ENCODE data around the gene FOXN1.
"Not testable (repeated sequence)": the region's sequence is repeated elsewhere in the genome, so short reads cannot be mapped to it uniquely, and the experiment has no call there.

FOXN1 gene

GRCh38 chr17:28514561-28515002 is 8.4 kb downstream of the FOXN1 start:
- peaks cover 0 to 9% (median 0%) of the 10 kb centered on the region in 5 donors for H3K4me1 ChIP-seq (ENCODE audit: control insufficient read depth in 5 of 5, insufficient read depth in 5 of 5, low read length in 5 of 5)
- H3K27me3 ChIP-seq (ENCODE audit: control insufficient read depth in 5 of 5, insufficient read depth in 4 of 5, low read length in 5 of 5): peaks cover 20 to 27% (median 24%) of the 10 kb centered on the region in 5 donors
- no peaks in the 10 kb centered on the region for H3K36me3 ChIP-seq (ENCODE audit: control insufficient read depth in 5 of 5, insufficient read depth in 5 of 5, low read length in 5 of 5)
- no peak overlapping the region for H3K4me3 ChIP-seq (ENCODE audit: low read depth in 1 of 5, low read length in 5 of 5)
- no peak overlapping the region for H3K27ac ChIP-seq (ENCODE audit: low read depth, low read length)
- H3K9me3 ChIP-seq (ENCODE audit: control insufficient read depth in 5 of 5, low read length in 5 of 5): no peaks in the 10 kb centered on the region
- no peak overlapping the region for H3K9ac ChIP-seq (ENCODE audit: low read length in 5 of 5)

GRCh38 chr17:28515518-28515917 is 9.4 kb downstream of the FOXN1 start:
- no peak overlapping the region for H3K4me3 ChIP-seq (ENCODE audit: low read depth in 1 of 5, low read length in 5 of 5)
- H3K9ac ChIP-seq (ENCODE audit: low read length in 5 of 5): no peak overlapping the region
- H3K27ac ChIP-seq (ENCODE audit: low read depth, low read length): no peak overlapping the region
- no peaks in the 10 kb centered on the region for H3K36me3 ChIP-seq (ENCODE audit: control insufficient read depth in 5 of 5, insufficient read depth in 5 of 5, low read length in 5 of 5)
- H3K9me3 ChIP-seq (ENCODE audit: control insufficient read depth in 5 of 5, low read length in 5 of 5): no peaks in the 10 kb centered on the region
- peaks cover 0 to 1% (median 0%) of the 10 kb centered on the region in 5 donors for H3K4me1 ChIP-seq (ENCODE audit: control insufficient read depth in 5 of 5, insufficient read depth in 5 of 5, low read length in 5 of 5)
- H3K27me3 ChIP-seq (ENCODE audit: control insufficient read depth in 5 of 5, insufficient read depth in 4 of 5, low read length in 5 of 5): peaks cover 14 to 21% (median 17%) of the 10 kb centered on the region in 5 donors

- H3K4me3 ChIP-seq (ENCODE audit: low read depth in 1 of 5, low read length in 5 of 5): no peak overlapping the region
- H3K9ac ChIP-seq (ENCODE audit: low read length in 5 of 5): no peak overlapping the region
- no peaks in the 10 kb centered on the region for H3K4me1 ChIP-seq (ENCODE audit: control insufficient read depth in 5 of 5, insufficient read depth in 5 of 5, low read length in 5 of 5)
- H3K27ac ChIP-seq (ENCODE audit: low read depth, low read length): no peak overlapping the region
- H3K27me3 ChIP-seq (ENCODE audit: control insufficient read depth in 5 of 5, insufficient read depth in 4 of 5, low read length in 5 of 5): peaks cover 4 to 19% (median 10%) of the 10 kb centered on the region in 5 donors
- H3K36me3 ChIP-seq (ENCODE audit: control insufficient read depth in 5 of 5, insufficient read depth in 5 of 5, low read length in 5 of 5): no peaks in the 10 kb centered on the region
- H3K9me3 ChIP-seq (ENCODE audit: control insufficient read depth in 5 of 5, low read length in 5 of 5): no peaks in the 10 kb centered on the region
Observed at GRCh38 chr17:28518132-28518531, 12.0 kb downstream of the FOXN1 start.

- H3K9ac ChIP-seq (ENCODE audit: low read length in 5 of 5): no peak overlapping the region
- no peaks in the 10 kb centered on the region for H3K36me3 ChIP-seq (ENCODE audit: control insufficient read depth in 5 of 5, insufficient read depth in 5 of 5, low read length in 5 of 5)
- no peak overlapping the region for H3K27ac ChIP-seq (ENCODE audit: low read depth, low read length)
- no peak overlapping the region for H3K4me3 ChIP-seq (ENCODE audit: low read depth in 1 of 5, low read length in 5 of 5)
- no peaks in the 10 kb centered on the region for H3K4me1 ChIP-seq (ENCODE audit: control insufficient read depth in 5 of 5, insufficient read depth in 5 of 5, low read length in 5 of 5)
- H3K27me3 ChIP-seq (ENCODE audit: control insufficient read depth in 5 of 5, insufficient read depth in 4 of 5, low read length in 5 of 5): peaks cover 4 to 19% (median 8%) of the 10 kb centered on the region in 5 donors
- H3K9me3 ChIP-seq (ENCODE audit: control insufficient read depth in 5 of 5, low read length in 5 of 5): no peaks in the 10 kb centered on the region
Observed at GRCh38 chr17:28518578-28518977, 12.4 kb downstream of the FOXN1 start.

GRCh38 chr17:28519236-28519635 is 13.1 kb downstream of the FOXN1 start:
- Histone ChIP-seq H3K9ac (ENCODE audit: low read length in 5 of 5) (no peak overlapping the region), H3K36me3 (ENCODE audit: control insufficient read depth in 5 of 5, insufficient read depth in 5 of 5, low read length in 5 of 5) (no peaks in the 10 kb centered on the region), H3K27ac (ENCODE audit: low read depth, low read length) (no peak overlapping the region), H3K27me3 (ENCODE audit: control insufficient read depth in 5 of 5, insufficient read depth in 4 of 5, low read length in 5 of 5) (peaks cover 0 to 14% (median 4%) of the 10 kb centered on the region in 5 donors), H3K9me3 (ENCODE audit: control insufficient read depth in 5 of 5, low read length in 5 of 5) (no peaks in the 10 kb centered on the region), H3K4me3 (ENCODE audit: low read depth in 1 of 5, low read length in 5 of 5) (no peak overlapping the region), H3K4me1 (ENCODE audit: control insufficient read depth in 5 of 5, insufficient read depth in 5 of 5, low read length in 5 of 5) (no peaks in the 10 kb centered on the region)

- Histone ChIP-seq H3K4me1 (ENCODE audit: control insufficient read depth in 5 of 5, insufficient read depth in 5 of 5, low read length in 5 of 5) (no peaks in the 10 kb centered on the region), H3K27ac (ENCODE audit: low read depth, low read length) (no peak overlapping the region), H3K9me3 (ENCODE audit: control insufficient read depth in 5 of 5, low read length in 5 of 5) (no peaks in the 10 kb centered on the region), H3K36me3 (ENCODE audit: control insufficient read depth in 5 of 5, insufficient read depth in 5 of 5, low read length in 5 of 5) (no peaks in the 10 kb centered on the region), H3K9ac (ENCODE audit: low read length in 5 of 5) (no peak overlapping the region), H3K4me3 (ENCODE audit: low read depth in 1 of 5, low read length in 5 of 5) (no peak overlapping the region), H3K27me3 (ENCODE audit: control insufficient read depth in 5 of 5, insufficient read depth in 4 of 5, low read length in 5 of 5) (peaks cover 0 to 9% (median 3%) of the 10 kb centered on the region in 5 donors)
Observed at GRCh38 chr17:28520687-28521086, 14.5 kb downstream of the FOXN1 start.

GRCh38 chr17:28521311-28522085 is 15.3 kb downstream of the FOXN1 start:
- H3K4me3 ChIP-seq (ENCODE audit: low read depth in 1 of 5, low read length in 5 of 5): no peak overlapping the region
- no peaks in the 10 kb centered on the region for H3K36me3 ChIP-seq (ENCODE audit: control insufficient read depth in 5 of 5, insufficient read depth in 5 of 5, low read length in 5 of 5)
- H3K27ac ChIP-seq (ENCODE audit: low read depth, low read length): no peak overlapping the region
- H3K9me3 ChIP-seq (ENCODE audit: control insufficient read depth in 5 of 5, low read length in 5 of 5): no peaks in the 10 kb centered on the region
- no peak overlapping the region for H3K9ac ChIP-seq (ENCODE audit: low read length in 5 of 5)
- H3K27me3 ChIP-seq (ENCODE audit: control insufficient read depth in 5 of 5, insufficient read depth in 4 of 5, low read length in 5 of 5): peaks cover 0 to 9% (median 0%) of the 10 kb centered on the region in 5 donors
- H3K4me1 ChIP-seq (ENCODE audit: control insufficient read depth in 5 of 5, insufficient read depth in 5 of 5, low read length in 5 of 5): no peaks in the 10 kb centered on the region

- not testable (repeated sequence) for H3K9ac ChIP-seq (ENCODE audit: low read length in 5 of 5); H3K27me3 ChIP-seq (ENCODE audit: control insufficient read depth in 5 of 5, insufficient read depth in 4 of 5, low read length in 5 of 5); H3K9me3 ChIP-seq (ENCODE audit: control insufficient read depth in 5 of 5, low read length in 5 of 5); H3K27ac ChIP-seq (ENCODE audit: low read depth, low read length); H3K4me3 ChIP-seq (ENCODE audit: low read depth in 1 of 5, low read length in 5 of 5); H3K36me3 ChIP-seq (ENCODE audit: control insufficient read depth in 5 of 5, insufficient read depth in 5 of 5, low read length in 5 of 5); H3K4me1 ChIP-seq (ENCODE audit: control insufficient read depth in 5 of 5, insufficient read depth in 5 of 5, low read length in 5 of 5)
Observed at GRCh38 chr17:28522281-28522680, 16.1 kb downstream of the FOXN1 start.

- H3K27me3 ChIP-seq (ENCODE audit: control insufficient read depth in 5 of 5, insufficient read depth in 4 of 5, low read length in 5 of 5): peaks cover 0 to 9% (median 0%) of the 10 kb centered on the region in 5 donors
- no peaks in the 10 kb centered on the region for H3K4me1 ChIP-seq (ENCODE audit: control insufficient read depth in 5 of 5, insufficient read depth in 5 of 5, low read length in 5 of 5)
- no peak overlapping the region for H3K4me3 ChIP-seq (ENCODE audit: low read depth in 1 of 5, low read length in 5 of 5)
- H3K27ac ChIP-seq (ENCODE audit: low read depth, low read length): no peak overlapping the region
- H3K36me3 ChIP-seq (ENCODE audit: control insufficient read depth in 5 of 5, insufficient read depth in 5 of 5, low read length in 5 of 5): no peaks in the 10 kb centered on the region
- H3K9me3 ChIP-seq (ENCODE audit: control insufficient read depth in 5 of 5, low read length in 5 of 5): no peaks in the 10 kb centered on the region
- no peak overlapping the region for H3K9ac ChIP-seq (ENCODE audit: low read length in 5 of 5)
Observed at GRCh38 chr17:28523186-28523585, 17.0 kb downstream of the FOXN1 start.

- Histone ChIP-seq H3K4me3 (ENCODE audit: low read depth in 1 of 5, low read length in 5 of 5) (no peak overlapping the region), H3K9me3 (ENCODE audit: control insufficient read depth in 5 of 5, low read length in 5 of 5) (no peaks in the 10 kb centered on the region), H3K4me1 (ENCODE audit: control insufficient read depth in 5 of 5, insufficient read depth in 5 of 5, low read length in 5 of 5) (no peaks in the 10 kb centered on the region), H3K36me3 (ENCODE audit: control insufficient read depth in 5 of 5, insufficient read depth in 5 of 5, low read length in 5 of 5) (no peaks in the 10 kb centered on the region), H3K9ac (ENCODE audit: low read length in 5 of 5) (no peak overlapping the region), H3K27me3 (ENCODE audit: control insufficient read depth in 5 of 5, insufficient read depth in 4 of 5, low read length in 5 of 5) (peaks cover 0 to 9% (median 0%) of the 10 kb centered on the region in 5 donors), H3K27ac (ENCODE audit: low read depth, low read length) (no peak overlapping the region)
Observed at GRCh38 chr17:28523876-28524275, 17.7 kb downstream of the FOXN1 start.

Data from subcutaneous abdominal adipose tissue (tissue), 5 donors.